Fibroblast of villous mesenchyme (primary cell): ENCODE data around the gene UBE2O. TPM values are rescaled to one million over a fixed set of nuclear protein-coding genes. Genes with fewer than 3 reads are reported as not detected.

Experiments
- DNase-seq: peaks from one replicate; pipeline ENCODE4 v3.0.0-alpha.2; 2010; ENCODE audit warnings: low read depth
- H3K4me3 ChIP-seq: 2 replicates; pipeline ENCODE4 v1.5.1; 2011; ENCODE audit warnings: low read depth, mild to moderate bottlenecking, low read length
- total RNA-seq: library from RNA; depleted of rRNA; stranded (reverse); fragments of >200 nt; gene quantifications from 2 replicates; pipeline ENCODE4 v1.2.3, GENCODE V29; 2012
- TF ChIP-seq, protein P1 (sequence below): IDR thresholded peaks from 2 replicates; pipeline ENCODE4 v1.5.1; 2012; ENCODE audit warnings: low read depth, mild to moderate bottlenecking, low read length; ENCODE audit not compliant: insufficient read depth

Gene UBE2O
- total RNA-seq, 1 donor: 25.9 TPM

DNA sequence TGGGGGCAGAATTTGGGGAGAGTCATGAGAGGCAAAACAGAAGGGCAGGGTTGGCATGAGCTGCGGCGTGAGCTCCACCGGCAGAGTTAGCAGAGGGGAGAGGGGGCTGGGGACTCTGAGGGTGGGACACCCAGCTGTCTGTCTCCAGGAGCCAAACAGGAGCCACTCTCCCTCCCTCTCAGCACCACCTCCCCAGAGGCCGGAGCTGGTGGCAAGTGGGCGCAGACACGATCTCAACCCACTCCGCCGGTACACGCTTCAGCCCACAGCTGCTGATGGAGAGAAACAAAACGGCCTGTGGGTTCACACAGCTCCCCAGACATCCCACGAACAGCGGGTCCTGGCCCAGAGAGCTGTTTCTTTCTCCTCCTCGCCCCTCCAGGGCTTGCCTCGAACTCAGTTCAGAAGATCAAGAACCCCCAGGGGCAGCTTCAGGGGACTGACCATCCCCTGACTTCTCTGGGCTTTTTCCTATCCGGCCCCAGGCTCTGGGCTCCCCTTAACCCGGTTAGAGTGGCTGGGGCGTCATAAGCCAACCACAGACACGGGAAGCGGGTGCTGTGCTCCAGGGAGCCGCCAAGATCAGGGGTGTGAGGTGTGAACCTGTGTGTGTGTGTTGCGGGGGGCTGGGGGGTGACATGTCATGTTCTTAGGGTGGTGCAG, 40.7 kb upstream of the UBE2O start:
- no peak overlapping the region for H3K4me3 ChIP-seq
- TF ChIP-seq, protein P1, sequence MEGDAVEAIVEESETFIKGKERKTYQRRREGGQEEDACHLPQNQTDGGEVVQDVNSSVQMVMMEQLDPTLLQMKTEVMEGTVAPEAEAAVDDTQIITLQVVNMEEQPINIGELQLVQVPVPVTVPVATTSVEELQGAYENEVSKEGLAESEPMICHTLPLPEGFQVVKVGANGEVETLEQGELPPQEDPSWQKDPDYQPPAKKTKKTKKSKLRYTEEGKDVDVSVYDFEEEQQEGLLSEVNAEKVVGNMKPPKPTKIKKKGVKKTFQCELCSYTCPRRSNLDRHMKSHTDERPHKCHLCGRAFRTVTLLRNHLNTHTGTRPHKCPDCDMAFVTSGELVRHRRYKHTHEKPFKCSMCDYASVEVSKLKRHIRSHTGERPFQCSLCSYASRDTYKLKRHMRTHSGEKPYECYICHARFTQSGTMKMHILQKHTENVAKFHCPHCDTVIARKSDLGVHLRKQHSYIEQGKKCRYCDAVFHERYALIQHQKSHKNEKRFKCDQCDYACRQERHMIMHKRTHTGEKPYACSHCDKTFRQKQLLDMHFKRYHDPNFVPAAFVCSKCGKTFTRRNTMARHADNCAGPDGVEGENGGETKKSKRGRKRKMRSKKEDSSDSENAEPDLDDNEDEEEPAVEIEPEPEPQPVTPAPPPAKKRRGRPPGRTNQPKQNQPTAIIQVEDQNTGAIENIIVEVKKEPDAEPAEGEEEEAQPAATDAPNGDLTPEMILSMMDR: no peak
- no peak for DNase-seq

DNA sequence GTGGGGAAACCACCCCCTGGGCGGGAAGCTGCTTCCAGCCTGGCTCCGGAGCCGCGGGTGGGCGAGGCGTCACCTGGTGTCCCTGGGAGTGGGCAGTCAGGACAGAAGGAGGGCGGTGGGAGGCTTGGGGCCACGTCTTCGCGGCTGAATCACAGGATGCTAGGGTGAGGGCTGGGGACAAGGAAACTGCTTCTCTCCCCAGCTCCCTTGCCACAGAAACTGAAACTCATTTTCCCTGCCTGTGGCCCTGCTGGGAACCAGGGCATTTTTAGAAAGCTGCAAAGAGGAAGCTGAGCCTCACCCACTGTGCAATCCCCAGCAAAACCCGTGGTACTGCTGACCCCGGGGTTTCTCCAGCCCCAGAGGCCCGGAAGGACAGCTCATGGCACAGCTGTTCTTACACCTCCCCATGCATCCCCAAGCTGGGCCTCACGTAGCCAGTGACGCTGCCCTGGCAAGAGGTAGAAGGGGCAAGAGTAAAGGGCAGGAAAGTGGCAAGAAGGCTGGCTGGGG, 40.1 kb upstream of the UBE2O start:
- peak overlapping the region; percentile 21 for H3K4me3 ChIP-seq
- DNase-seq: peak; percentile 94
- TF ChIP-seq, protein P1: no peak

DNA sequence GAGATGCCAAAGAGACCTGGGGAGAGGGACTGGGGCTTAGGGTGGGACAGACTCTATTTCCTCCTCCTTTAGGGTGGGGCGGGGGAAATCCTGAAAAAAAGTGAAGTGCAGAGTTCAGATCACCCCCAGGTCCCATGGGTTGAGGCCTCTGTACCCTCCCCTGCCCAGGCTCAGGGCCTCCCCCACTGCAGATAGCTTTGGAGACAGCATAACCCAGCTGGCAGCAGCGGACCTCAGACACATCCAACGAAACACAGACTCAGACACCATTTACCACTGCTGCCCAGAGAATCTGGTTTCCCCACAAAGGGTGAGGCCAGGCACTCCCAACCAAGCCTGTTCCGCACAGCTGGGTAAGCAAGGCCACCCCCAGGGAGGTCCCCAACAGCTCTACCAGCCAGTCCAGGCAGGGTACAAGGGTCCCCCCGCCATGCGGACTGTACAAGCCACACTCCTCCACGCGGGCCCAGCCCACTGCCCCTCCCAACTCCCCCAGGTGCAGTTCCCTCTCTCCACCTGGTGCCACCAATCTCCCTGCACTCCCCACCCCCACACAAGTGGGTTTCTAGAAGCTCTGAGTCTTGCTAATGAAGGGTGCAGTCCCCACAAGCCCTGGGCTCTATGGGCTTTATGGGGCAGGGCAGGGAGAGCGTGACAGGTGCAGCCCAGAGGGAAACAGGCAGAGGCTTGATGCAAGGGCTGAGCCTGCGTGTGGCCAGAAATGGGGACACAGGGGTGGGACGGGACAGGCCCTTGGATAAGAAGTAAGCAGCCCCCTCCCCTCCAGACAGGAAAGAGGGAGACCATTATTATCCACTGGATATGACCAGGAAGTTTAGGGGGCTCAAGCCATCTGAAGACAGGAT, 39.4 kb upstream of the UBE2O start:
- TF ChIP-seq, protein P1: no peak
- DNase-seq: no peak
- peak overlapping the region; percentile 21 for H3K4me3 ChIP-seq

DNA sequence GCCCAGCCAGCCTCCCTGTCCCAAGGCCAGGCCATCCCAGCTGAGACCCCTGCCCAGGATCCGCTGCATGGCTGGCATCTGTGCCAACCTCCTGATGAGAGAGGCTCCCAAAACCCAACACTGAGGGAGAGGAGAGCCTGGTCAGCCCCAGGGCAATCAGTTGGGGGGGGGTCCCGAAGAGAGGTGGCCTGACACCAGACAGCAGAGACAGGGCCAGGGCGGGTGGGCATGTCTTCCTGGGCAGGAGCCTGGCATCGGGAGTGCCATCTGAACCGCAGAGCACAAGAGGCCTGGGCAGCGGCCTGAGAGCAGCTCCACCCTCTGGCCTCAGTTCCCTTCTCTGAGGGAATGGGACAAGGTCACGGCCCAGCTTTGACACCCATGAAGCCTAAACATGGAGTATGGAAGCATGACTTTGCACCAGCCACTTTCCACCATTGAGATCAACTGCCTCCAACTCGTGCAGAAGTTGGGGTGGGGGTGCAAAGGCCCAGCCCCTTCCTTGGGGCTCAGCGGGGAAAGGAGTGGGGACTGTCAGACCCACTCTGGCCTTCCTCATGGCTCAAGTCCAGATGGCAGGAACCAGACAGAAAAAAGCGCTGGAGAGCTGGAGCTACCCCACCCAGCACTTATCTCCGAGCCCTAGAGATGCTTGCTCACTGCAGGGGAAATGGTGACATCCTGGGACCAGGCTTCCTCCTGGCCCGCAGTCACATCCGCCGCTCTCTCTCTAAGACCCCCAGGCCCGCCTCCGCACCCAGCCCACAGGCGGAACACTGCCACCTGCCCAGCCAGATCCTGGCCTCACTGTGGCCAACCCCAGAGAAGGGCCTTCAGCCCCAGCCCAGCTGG, 38.5 kb upstream of the UBE2O start:
- no peak for DNase-seq
- TF ChIP-seq, protein P1: no peak
- H3K4me3 ChIP-seq: no peak overlapping the region

DNA sequence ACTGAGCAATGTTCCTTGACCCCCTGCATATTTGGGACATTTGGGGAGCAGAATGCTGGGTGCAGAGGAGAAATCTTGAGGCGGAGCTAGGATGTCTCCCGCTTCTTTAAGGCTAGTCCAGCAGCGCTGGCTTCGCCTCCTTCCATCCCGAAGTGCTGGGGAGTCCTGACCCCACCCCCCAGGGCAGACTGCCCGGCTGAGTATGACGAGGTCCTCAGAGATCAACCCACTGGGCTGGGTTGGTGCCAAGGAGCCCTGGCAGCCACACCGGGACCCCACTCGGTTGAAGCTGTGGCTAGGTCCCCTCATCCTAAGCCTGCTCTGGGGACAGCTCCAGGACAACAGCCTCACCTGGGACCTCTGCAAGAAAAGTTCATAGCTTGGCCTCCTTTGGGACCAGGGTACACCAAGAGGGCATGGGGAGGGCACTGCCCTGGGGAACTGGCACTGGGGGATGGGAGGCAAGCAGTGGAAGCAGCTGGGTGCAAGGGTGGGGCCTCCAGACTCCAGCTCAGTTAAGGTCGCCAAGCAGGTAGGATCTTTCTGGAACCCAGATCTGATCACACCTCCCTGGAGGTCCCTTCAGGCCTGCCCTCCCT, 37.3 kb upstream of the UBE2O start:
- H3K4me3 ChIP-seq: no peak overlapping the region

More for the DNA sequence above, 37.3 kb upstream of the UBE2O start:
- DNase-seq: no peak
- TF ChIP-seq, protein P1: no peak
